NB4 (cell line): ENCODE results near the gene SYS1.

Experiments
- CTCF ChIP-seq: IDR thresholded peaks from one replicate; pipeline ENCODE4 v1.5.1; 2012; ENCODE audit warnings: low read depth, low read length
- MYC ChIP-seq: IDR thresholded peaks from 2 replicates; pipeline ENCODE4 v1.6.1; 2011; ENCODE audit warnings: low read depth, low read length
- POLR2A ChIP-seq: IDR thresholded peaks from 2 replicates; pipeline ENCODE4 v1.6.1; 2011; ENCODE audit warnings: mild to moderate bottlenecking; ENCODE audit not compliant: insufficient read length; ENCODE audit errors: extremely low read depth

GRCh38 chr20:45315672-45316071, 47.3 kb upstream of the SYS1 start:
- TF ChIP-seq CTCF (no peak), MYC (no peak), POLR2A (no peak)
